WI38 (cell line): ENCODE data around the gene MOB3A.

ENCODE experiments used
- H3K4me3 ChIP-seq: 2 replicates; pipeline ENCODE4 v1.5.1; 2011; ENCODE audit warnings: low read depth, mild to moderate bottlenecking, control low read depth, low read length
- TF ChIP-seq, protein P1 (sequence below): IDR thresholded peaks from 2 replicates; pipeline ENCODE4 v1.5.1; 2012; ENCODE audit warnings: low read depth, mild to moderate bottlenecking, control low read depth, low read length

MOB3A gene

DNA sequence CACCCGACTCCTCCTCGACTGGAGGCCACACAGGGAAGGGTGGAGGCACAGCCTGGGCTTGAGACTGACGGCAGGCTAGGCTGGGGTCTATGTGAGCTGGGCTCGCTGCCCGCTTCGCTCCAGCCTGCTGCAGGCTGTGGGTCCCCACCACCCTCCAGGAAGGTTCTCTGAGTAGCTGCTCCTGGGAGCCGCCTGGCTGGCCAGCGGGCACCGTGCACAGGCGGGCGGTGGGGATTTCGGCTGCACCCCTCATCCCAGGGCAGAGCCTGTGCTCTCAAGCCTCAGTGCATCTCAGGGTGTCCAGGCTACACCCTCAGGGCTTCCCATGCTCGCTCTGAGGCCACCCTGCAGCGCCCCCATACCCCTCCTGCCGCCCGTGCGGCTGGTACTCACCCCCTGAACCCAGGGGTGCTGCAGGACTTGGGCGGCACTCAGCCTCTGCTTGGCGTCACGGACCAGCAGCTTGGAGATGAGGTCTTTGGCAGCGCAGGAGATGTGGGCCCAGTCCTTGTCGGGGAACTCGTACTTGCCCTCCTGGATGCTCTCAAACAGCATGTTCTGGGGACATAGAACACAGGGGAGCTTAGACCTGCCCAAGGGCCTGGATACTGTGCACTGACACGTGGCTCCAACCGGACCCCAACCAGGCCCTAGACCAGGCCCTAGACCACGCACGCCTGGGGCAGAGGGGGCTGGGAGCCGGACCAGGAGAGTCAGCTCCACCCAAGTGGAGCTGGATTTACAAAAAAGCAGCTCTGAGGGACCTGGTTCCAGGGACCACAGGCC lies 55.3 kb downstream of the MOB3A start:
- TF ChIP-seq, protein P1, sequence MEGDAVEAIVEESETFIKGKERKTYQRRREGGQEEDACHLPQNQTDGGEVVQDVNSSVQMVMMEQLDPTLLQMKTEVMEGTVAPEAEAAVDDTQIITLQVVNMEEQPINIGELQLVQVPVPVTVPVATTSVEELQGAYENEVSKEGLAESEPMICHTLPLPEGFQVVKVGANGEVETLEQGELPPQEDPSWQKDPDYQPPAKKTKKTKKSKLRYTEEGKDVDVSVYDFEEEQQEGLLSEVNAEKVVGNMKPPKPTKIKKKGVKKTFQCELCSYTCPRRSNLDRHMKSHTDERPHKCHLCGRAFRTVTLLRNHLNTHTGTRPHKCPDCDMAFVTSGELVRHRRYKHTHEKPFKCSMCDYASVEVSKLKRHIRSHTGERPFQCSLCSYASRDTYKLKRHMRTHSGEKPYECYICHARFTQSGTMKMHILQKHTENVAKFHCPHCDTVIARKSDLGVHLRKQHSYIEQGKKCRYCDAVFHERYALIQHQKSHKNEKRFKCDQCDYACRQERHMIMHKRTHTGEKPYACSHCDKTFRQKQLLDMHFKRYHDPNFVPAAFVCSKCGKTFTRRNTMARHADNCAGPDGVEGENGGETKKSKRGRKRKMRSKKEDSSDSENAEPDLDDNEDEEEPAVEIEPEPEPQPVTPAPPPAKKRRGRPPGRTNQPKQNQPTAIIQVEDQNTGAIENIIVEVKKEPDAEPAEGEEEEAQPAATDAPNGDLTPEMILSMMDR: no peak
- no peak overlapping the region for H3K4me3 ChIP-seq

DNA sequence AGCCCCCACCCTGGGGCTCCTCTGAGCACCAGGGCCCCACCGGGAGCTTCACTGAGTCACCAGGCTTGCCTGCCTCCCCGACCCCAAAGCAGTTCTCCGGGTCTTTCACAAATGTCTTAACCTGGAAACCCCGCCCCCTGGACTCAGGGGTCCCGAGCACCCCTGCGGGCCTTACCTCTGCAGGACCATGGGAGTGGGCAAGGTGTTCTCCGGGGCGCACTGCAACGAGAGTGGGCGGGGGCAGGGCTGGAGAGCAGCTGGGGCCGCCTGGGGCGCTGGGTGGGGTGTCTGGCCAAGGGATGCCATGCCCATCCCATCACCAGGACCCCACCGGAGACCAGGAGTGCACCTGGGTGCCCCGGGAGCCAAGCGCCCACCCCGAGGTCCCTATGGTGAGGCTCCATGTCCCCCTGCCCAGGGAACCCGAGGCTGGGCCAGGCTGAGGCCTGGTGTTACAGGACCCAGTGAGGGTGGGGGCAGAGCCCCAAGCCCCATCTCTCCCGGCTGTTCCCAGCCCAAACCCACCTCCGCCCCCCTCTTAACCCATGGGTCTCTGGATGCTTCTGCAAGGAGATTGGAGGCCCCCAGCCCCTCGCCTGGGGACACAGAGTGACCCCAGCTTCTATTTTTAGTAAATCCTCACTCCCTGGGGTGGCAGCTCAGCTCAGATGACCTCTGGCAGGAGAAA lies 56.0 kb downstream of the MOB3A start:
- H3K4me3 ChIP-seq: no peak overlapping the region
- TF ChIP-seq, protein P1: no peak

DNA sequence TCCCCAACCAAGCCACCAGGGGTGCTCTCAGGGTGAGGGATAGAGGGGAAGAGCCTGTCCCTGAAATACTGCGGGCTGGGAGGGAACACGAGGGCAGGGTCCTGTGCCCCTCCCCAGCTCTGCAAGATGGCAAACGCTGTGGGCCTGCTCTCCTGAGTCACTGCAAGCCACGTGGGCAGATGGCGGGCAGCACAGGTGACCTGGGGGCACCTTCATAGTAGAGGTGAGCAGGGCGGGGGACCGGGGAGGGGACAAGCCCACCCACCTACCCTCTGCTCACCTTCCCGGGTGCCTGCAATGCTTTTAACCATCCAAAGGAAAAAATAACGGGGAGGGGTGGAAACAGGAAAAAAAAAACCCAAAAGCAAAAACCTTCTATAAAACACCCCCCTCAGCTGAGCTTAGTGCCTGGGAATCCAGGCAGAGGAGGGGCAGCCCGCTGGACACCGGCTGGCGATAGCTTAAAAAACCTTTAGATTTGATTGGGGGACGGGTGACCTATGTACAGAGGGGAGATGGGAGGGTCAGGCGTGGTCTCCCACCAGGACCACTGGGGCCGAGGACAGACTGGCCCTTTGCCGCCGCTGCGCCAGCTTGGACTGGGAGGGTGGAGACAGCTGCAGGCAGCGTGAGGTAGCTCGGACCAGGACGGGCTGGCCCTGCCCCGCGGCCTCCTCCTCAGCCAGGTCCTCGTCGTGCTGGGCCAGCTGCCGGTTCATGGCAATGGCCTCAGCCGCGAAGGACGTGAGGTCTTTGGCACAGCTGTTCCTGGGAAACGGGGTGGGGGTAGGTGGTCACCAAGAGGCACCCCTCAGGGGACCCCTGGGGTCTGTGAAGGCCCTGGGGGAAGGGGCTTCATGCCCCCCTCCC lies 56.8 kb downstream of the MOB3A start:
- TF ChIP-seq, protein P1: no peak

DNA sequence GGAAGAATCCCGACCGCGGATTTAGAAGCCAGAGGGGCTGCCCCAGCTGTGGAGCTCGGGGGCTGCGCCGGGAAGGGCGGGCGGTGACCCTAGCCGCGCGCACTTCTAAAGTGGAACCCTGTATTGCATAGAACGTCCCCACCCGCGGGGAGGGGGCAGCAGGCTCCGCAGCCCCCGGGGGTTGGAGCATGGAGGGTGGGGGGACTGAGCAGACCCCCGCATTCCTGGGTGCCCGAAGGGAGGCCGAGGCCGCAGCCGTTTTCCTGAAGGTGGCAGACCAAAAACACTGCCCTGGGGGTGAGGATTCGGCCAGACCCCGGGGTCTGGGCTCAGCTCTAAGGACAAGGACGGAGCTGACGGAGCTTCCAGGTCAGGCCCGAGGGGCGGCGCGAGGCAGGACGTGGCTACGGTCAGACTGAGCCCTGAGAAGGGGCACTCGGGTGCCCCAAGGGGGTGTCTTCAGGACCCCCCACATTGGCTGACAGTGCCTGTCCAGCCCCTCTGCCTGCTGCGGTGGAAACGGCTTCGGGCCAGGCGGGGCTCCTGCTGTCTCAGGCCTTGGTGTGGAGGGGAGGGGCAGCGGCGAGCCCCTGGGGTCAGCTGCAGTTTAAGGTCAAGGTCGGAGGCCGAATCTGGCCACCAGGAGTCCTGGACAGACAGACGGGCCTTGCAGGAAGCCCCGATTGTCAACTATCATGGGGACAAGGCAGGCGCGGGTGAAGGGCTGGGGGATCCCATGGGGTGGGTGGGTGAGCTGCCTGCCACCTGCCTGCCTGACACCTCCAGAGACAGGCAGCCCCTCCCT lies 57.6 kb downstream of the MOB3A start:
- TF ChIP-seq, protein P1: no peak
- no peak overlapping the region for H3K4me3 ChIP-seq

More for the DNA sequence above, 56.8 kb downstream of the MOB3A start:
- H3K4me3 ChIP-seq: no peak overlapping the region

DNA sequence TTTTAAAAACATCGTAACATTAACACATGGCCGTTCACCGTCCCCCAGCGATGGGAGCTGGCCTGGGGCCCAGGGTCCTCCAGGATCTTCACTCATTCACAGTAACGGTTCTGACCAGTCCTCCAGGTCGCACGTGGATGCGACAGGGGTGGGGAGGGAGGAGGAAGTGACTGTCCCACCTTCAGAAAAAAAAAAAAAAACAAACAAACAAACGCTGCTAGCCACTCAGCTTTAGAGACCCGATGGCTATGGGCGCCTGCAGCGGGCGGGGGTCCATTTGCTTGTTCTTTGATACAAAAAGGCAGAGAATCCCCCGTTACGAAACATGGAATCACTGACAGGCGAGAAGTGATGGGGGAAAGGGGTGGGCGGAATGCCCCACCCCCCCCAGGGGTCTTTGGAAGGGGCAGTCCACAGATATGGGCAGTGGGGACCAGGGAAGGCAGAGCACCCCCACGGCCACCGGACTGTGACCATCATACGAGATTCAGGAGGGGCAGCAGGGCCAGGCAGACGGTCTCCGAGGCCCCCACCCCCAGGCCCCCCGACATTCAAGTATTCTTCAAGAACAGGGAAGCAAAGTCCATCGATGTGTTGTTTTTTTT lies 58.4 kb downstream of the MOB3A start:
- TF ChIP-seq, protein P1: no peak
- H3K4me3 ChIP-seq: no peak overlapping the region

DNA sequence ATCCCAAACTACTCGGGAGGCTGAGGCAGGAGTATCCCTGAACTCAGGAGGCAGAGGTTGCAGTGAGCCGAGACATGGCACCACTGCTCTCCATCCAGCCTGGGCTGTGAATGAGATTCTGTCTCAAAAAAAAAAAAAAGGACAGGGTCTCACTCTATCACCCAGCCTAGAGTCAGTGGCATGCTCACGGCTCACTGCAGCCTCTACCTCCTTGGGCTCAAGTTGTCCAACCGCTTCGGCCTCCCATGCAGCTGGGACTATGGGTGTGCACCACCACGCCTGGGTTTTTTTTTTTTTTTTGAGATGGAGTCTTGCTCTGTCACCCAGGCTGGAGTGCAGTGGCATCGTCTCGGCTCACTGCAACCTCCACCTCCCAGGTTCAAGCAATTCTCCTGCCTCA lies 59.7 kb downstream of the MOB3A start:
- TF ChIP-seq, protein P1: no peak
- no peak overlapping the region for H3K4me3 ChIP-seq
